Rectal smooth muscle tissue (tissue), 1 donor: Measurements from ENCODE around the gene MYLK.

Experiments used
- H3K27ac ChIP-seq: one replicate; pipeline ENCODE4 v1.7.0; 2013; ENCODE audit warnings: low read depth, low read length, inconsistent platforms
- H3K27me3 ChIP-seq: one replicate; pipeline ENCODE4 v1.7.0; 2013; ENCODE audit warnings: low read length; ENCODE audit not compliant: control insufficient read depth, insufficient read depth
- H3K36me3 ChIP-seq: one replicate; pipeline ENCODE4 v1.7.0; 2013; ENCODE audit warnings: low read length; ENCODE audit not compliant: control insufficient read depth, insufficient read depth
- H3K4me1 ChIP-seq: one replicate; pipeline ENCODE4 v1.7.0; 2013; ENCODE audit warnings: low read length; ENCODE audit not compliant: control insufficient read depth, insufficient read depth
- H3K4me3 ChIP-seq: one replicate; pipeline ENCODE4 v1.7.0; 2013; ENCODE audit warnings: low read length
- H3K9ac ChIP-seq: one replicate; pipeline ENCODE4 v1.7.0; 2013; ENCODE audit warnings: low read length

The MYLK gene

GRCh38 chr3:123657568-123657967 lies 226.6 kb downstream of the MYLK start:
- H3K36me3 ChIP-seq = peaks cover 25% of the 10 kb centered on the region
- no peaks in the 10 kb centered on the region for H3K27me3 ChIP-seq
- no peak overlapping the region for H3K4me3 ChIP-seq
- no peak overlapping the region for H3K9ac ChIP-seq
- H3K27ac ChIP-seq = peak overlapping the region; percentile 95
- H3K4me1 ChIP-seq = peaks cover 80% of the 10 kb centered on the region

GRCh38 chr3:123657111-123657510 lies 227.0 kb downstream of the MYLK start:
- no peak overlapping the region for H3K9ac ChIP-seq
- H3K27me3 ChIP-seq = no peaks in the 10 kb centered on the region
- peak overlapping the region; percentile 95 for H3K27ac ChIP-seq
- peaks cover 79% of the 10 kb centered on the region for H3K4me1 ChIP-seq
- H3K4me3 ChIP-seq = no peak overlapping the region
- H3K36me3 ChIP-seq = peaks cover 25% of the 10 kb centered on the region

GRCh38 chr3:123656691-123657090 lies 227.4 kb downstream of the MYLK start:
- peak overlapping the region; percentile 95 for H3K27ac ChIP-seq
- peaks cover 75% of the 10 kb centered on the region for H3K4me1 ChIP-seq
- no peaks in the 10 kb centered on the region for H3K27me3 ChIP-seq
- no peak overlapping the region for H3K4me3 ChIP-seq
- H3K9ac ChIP-seq = no peak overlapping the region
- peaks cover 25% of the 10 kb centered on the region for H3K36me3 ChIP-seq

GRCh38 chr3:123656274-123656673 lies 227.9 kb downstream of the MYLK start:
- Histone ChIP-seq H3K4me3 (no peak overlapping the region), H3K9ac (no peak overlapping the region), H3K4me1 (peaks cover 75% of the 10 kb centered on the region), H3K36me3 (peaks cover 25% of the 10 kb centered on the region), H3K27ac (peak overlapping the region; percentile 95), H3K27me3 (no peaks in the 10 kb centered on the region)

GRCh38 chr3:123655400-123655799 lies 228.7 kb downstream of the MYLK start:
- Histone ChIP-seq H3K27ac (peak overlapping the region; percentile 95), H3K4me3 (no peak overlapping the region), H3K9ac (no peak overlapping the region), H3K27me3 (no peaks in the 10 kb centered on the region), H3K36me3 (peaks cover 25% of the 10 kb centered on the region), H3K4me1 (peaks cover 75% of the 10 kb centered on the region)

GRCh38 chr3:123653221-123653682 lies 230.9 kb downstream of the MYLK start:
- Histone ChIP-seq H3K36me3 (peaks cover 31% of the 10 kb centered on the region), H3K9ac (no peak overlapping the region), H3K4me1 (peaks cover 54% of the 10 kb centered on the region), H3K27me3 (no peaks in the 10 kb centered on the region), H3K27ac (peak overlapping the region; percentile 74), H3K4me3 (no peak overlapping the region)

GRCh38 chr3:123652342-123652984 lies 231.7 kb downstream of the MYLK start:
- Histone ChIP-seq H3K9ac (no peak overlapping the region), H3K36me3 (peaks cover 33% of the 10 kb centered on the region), H3K4me1 (peaks cover 48% of the 10 kb centered on the region), H3K27ac (peak overlapping the region; percentile 74), H3K4me3 (no peak overlapping the region), H3K27me3 (no peaks in the 10 kb centered on the region)

GRCh38 chr3:123651449-123652341 lies 232.4 kb downstream of the MYLK start:
- no peak overlapping the region for H3K4me3 ChIP-seq
- no peaks in the 10 kb centered on the region for H3K27me3 ChIP-seq
- H3K9ac ChIP-seq = no peak overlapping the region
- H3K4me1 ChIP-seq = peaks cover 41% of the 10 kb centered on the region
- peak overlapping the region; percentile 55 for H3K27ac ChIP-seq
- peaks cover 28% of the 10 kb centered on the region for H3K36me3 ChIP-seq

GRCh38 chr3:123650101-123650500 lies 234.0 kb downstream of the MYLK start:
- Histone ChIP-seq H3K27me3 (no peaks in the 10 kb centered on the region), H3K27ac (peak overlapping the region; percentile 55), H3K9ac (no peak overlapping the region), H3K36me3 (peaks cover 21% of the 10 kb centered on the region), H3K4me1 (peaks cover 32% of the 10 kb centered on the region), H3K4me3 (no peak overlapping the region)

GRCh38 chr3:123648696-123649405 lies 235.3 kb downstream of the MYLK start:
- no peaks in the 10 kb centered on the region for H3K27me3 ChIP-seq
- peaks cover 37% of the 10 kb centered on the region for H3K4me1 ChIP-seq
- no peak overlapping the region for H3K4me3 ChIP-seq
- peak overlapping the region; percentile 55 for H3K27ac ChIP-seq
- H3K36me3 ChIP-seq = peaks cover 20% of the 10 kb centered on the region
- H3K9ac ChIP-seq = no peak overlapping the region

- H3K9ac ChIP-seq = no peak overlapping the region
- H3K4me1 ChIP-seq = peaks cover 41% of the 10 kb centered on the region
- peaks cover 19% of the 10 kb centered on the region for H3K36me3 ChIP-seq
- H3K27me3 ChIP-seq = no peaks in the 10 kb centered on the region
- H3K27ac ChIP-seq = peak overlapping the region; percentile 87
- no peak overlapping the region for H3K4me3 ChIP-seq
Measured at GRCh38 chr3:123644358-123644757, 239.8 kb downstream of the MYLK start.

- no peaks in the 10 kb centered on the region for H3K27me3 ChIP-seq
- H3K4me1 ChIP-seq = peaks cover 45% of the 10 kb centered on the region
- peak overlapping the region; percentile 87 for H3K27ac ChIP-seq
- H3K4me3 ChIP-seq = no peak overlapping the region
- no peak overlapping the region for H3K9ac ChIP-seq
- peaks cover 18% of the 10 kb centered on the region for H3K36me3 ChIP-seq
Measured at GRCh38 chr3:123642957-123643330, 241.2 kb downstream of the MYLK start.
